H1 (cell line): Measurements from ENCODE around the gene VWA3B. TPM values are rescaled to one million over a fixed set of nuclear protein-coding genes. Genes with fewer than 3 reads are reported as not detected.

Experiments used
- CTCF ChIA-PET: fragments of 300-600 bp; sonication (Branson Sonifier 250); formaldehyde crosslinking; loops from one replicate; lab custom pipeline; 2021; ENCODE audit not compliant: partially characterized antibody; lab: Charles Lee
- POLR2A ChIA-PET: fragments of 300-600 bp; sonication (Branson Sonifier 250); formaldehyde crosslinking; loops from one replicate; lab custom pipeline; 2021; ENCODE audit warnings: inconsistent platforms; ENCODE audit not compliant: partially characterized antibody; lab: Charles Lee
- DNase-seq, 2 experiments: peaks; one replicate each; pipeline versions ENCODE4 v3.0.0 to v3.0.0-alpha.2; 2010 to 2022; ENCODE audit warnings: low spot score in 2 of 2, low read depth in 1 of 2, mixed read lengths in 1 of 2
- FAIRE-seq: peaks from 2 replicates; lab custom pipeline; 2011; peaks lifted over from hg19 to GRCh38; lab: Jason Lieb, UNC
- H2AFZ ChIP-seq: 2 replicates; pipeline ENCODE4 v1.8.1; 2012; ENCODE audit warnings: low read length, inconsistent platforms
- H2AK5ac ChIP-seq: 2 replicates; pipeline ENCODE4 v1.6.1; 2013; ENCODE audit warnings: low read depth, low read length
- H2BK120ac ChIP-seq: replicated peaks from 2 replicates; pipeline ENCODE3; 2013; ENCODE audit warnings: low read depth, low read length, inconsistent platforms
- H2BK12ac ChIP-seq: 2 replicates; pipeline ENCODE4 v1.6.1; 2013; ENCODE audit warnings: low read depth, low read length
- H2BK15ac ChIP-seq: 2 replicates; pipeline ENCODE4 v1.6.1; 2013; ENCODE audit warnings: low read length
- H2BK20ac ChIP-seq: 2 replicates; pipeline ENCODE4 v1.6.1; 2013; ENCODE audit warnings: low read length
- H2BK5ac ChIP-seq: 2 replicates; pipeline ENCODE4 v1.6.1; 2013; ENCODE audit warnings: low read depth, low read length
- H3K14ac ChIP-seq: 2 replicates; pipeline ENCODE4 v1.6.1; 2013; ENCODE audit warnings: inconsistent platforms; ENCODE audit not compliant: insufficient read length
- H3K18ac ChIP-seq: 2 replicates; pipeline ENCODE4 v1.6.1; 2013; ENCODE audit warnings: low read length; ENCODE audit errors: extremely low read depth
- H3K23ac ChIP-seq: 2 replicates; pipeline ENCODE4 v1.6.1; 2013; ENCODE audit warnings: inconsistent platforms; ENCODE audit not compliant: insufficient read length
- H3K23me2 ChIP-seq: 2 replicates; pipeline ENCODE4 v1.6.1; 2013; ENCODE audit warnings: low read depth, low read length
- H3K27ac ChIP-seq: 2 replicates; pipeline ENCODE4 v1.6.1; 2011; ENCODE audit warnings: low read depth, low read length, inconsistent platforms
- H3K27me3 ChIP-seq, 4 experiments: replicated peaks in 1 of 4; 1 replicate in 1 of 4; 2 replicates in 3 of 4; pipeline versions ENCODE4 v1.6.1 to v1.8.1; 2011 to 2013; ENCODE audit warnings: low read length in 3 of 4, mild to moderate bottlenecking in 3 of 4, inconsistent platforms in 2 of 4, mixed read lengths in 2 of 4, moderate library complexity in 1 of 4; ENCODE audit not compliant: control insufficient read depth in 3 of 4, insufficient read depth in 3 of 4; ENCODE audit errors: extremely low read depth in 1 of 4
- H3K36me3 ChIP-seq, 4 experiments: 2 replicates each; pipeline versions ENCODE4 v1.6.1 to v1.8.1; 2011 to 2013; ENCODE audit warnings: mild to moderate bottlenecking in 4 of 4, low read length in 3 of 4, moderate library complexity in 2 of 4, control low read depth in 1 of 4, inconsistent platforms in 1 of 4; ENCODE audit not compliant: insufficient read depth in 4 of 4, control insufficient read depth in 2 of 4
- H3K4ac ChIP-seq: replicated peaks from 2 replicates; pipeline ENCODE3; 2013; ENCODE audit warnings: low read length, low read depth, mixed read lengths, inconsistent platforms; ENCODE audit not compliant: insufficient read length
- H3K4me1 ChIP-seq, 4 experiments: replicated peaks in 1 of 4; 1 replicate in 1 of 4; 2 replicates in 3 of 4; pipeline versions ENCODE4 v1.6.1 to v1.8.1; 2011 to 2013; ENCODE audit warnings: low read length in 3 of 4, inconsistent platforms in 2 of 4, mixed read lengths in 1 of 4; ENCODE audit not compliant: insufficient read depth in 4 of 4, control insufficient read depth in 3 of 4
- H3K4me2 ChIP-seq, 2 experiments: 2 replicates each; pipeline versions ENCODE4 v1.6.1 to v1.8.1; 2011 to 2013; ENCODE audit warnings: low read depth in 2 of 2, low read length in 2 of 2, control low read depth in 1 of 2, inconsistent platforms in 1 of 2, mild to moderate bottlenecking in 1 of 2; ENCODE audit not compliant: insufficient read depth in 1 of 2
- H3K4me3 ChIP-seq, 4 experiments: fragments of 200-600, 300-600 bp in 1 of 4; sonication (generic), shearing (Covaris generic), sonication (Bioruptor Twin) in 1 of 4; 2 replicates each; pipeline versions ENCODE4 v1.5.1 to v1.8.1; 2011 to 2016; ENCODE audit warnings: low read length in 4 of 4, low read depth in 3 of 4, control low read depth in 2 of 4, inconsistent platforms in 2 of 4, mild to moderate bottlenecking in 2 of 4, mixed read lengths in 1 of 4, moderate library complexity in 1 of 4; ENCODE audit not compliant: insufficient read depth in 2 of 4; ENCODE audit errors: extremely low read depth in 1 of 4
- H3K56ac ChIP-seq: replicated peaks from 2 replicates; pipeline ENCODE3; 2013; ENCODE audit warnings: low read depth, mild to moderate bottlenecking, mixed read lengths, low read length, inconsistent platforms; ENCODE audit not compliant: insufficient read length
- H3K79me1 ChIP-seq: 2 replicates; pipeline ENCODE4 v1.6.1; 2013; ENCODE audit warnings: low read depth, low read length, control low read depth
- H3K79me2 ChIP-seq, 2 experiments: 2 replicates each; pipeline versions ENCODE4 v1.6.1 to v1.8.1; 2012 to 2013; ENCODE audit warnings: low read length in 2 of 2, mild to moderate bottlenecking in 2 of 2, inconsistent platforms in 1 of 2; ENCODE audit not compliant: insufficient read depth in 2 of 2, control insufficient read depth in 1 of 2
- H3K9ac ChIP-seq, 4 experiments: replicated peaks in 1 of 4; 1 replicate in 1 of 4; 2 replicates in 3 of 4; pipeline versions ENCODE4 v1.6.1 to v1.8.1; 2011 to 2013; ENCODE audit warnings: low read depth in 3 of 4, low read length in 3 of 4, control low read depth in 2 of 4, mild to moderate bottlenecking in 2 of 4, moderate library complexity in 2 of 4, inconsistent platforms in 1 of 4; ENCODE audit errors: extremely low read depth in 1 of 4
- H3K9me3 ChIP-seq, 2 experiments: 2 replicates each; pipeline versions ENCODE4 v1.6.1 to v1.8.1; 2012 to 2013; ENCODE audit warnings: mild to moderate bottlenecking in 2 of 2, moderate library complexity in 2 of 2, control low read depth in 1 of 2, inconsistent platforms in 1 of 2, low read depth in 1 of 2, low read length in 1 of 2, mixed read lengths in 1 of 2; ENCODE audit not compliant: insufficient read depth in 2 of 2
- H4K20me1 ChIP-seq, 2 experiments: replicated peaks in 1 of 2; 2 replicates each; pipeline versions ENCODE3 to v1.8.1; 2011 to 2013; ENCODE audit warnings: inconsistent platforms in 2 of 2, low read length in 2 of 2, mild to moderate bottlenecking in 1 of 2; ENCODE audit not compliant: insufficient read depth in 2 of 2, control insufficient read depth in 1 of 2
- H4K5ac ChIP-seq: 2 replicates; pipeline ENCODE4 v1.6.1; 2013; ENCODE audit warnings: low read length, low read depth, mixed read lengths, inconsistent platforms; ENCODE audit not compliant: insufficient read length
- H4K8ac ChIP-seq: 2 replicates; pipeline ENCODE4 v1.8.0; 2013; ENCODE audit warnings: mild to moderate bottlenecking, moderate library complexity, low read length, inconsistent platforms; ENCODE audit not compliant: insufficient read depth; ENCODE audit errors: extremely low read depth
- H4K91ac ChIP-seq: replicated peaks from 2 replicates; pipeline ENCODE3; 2013; ENCODE audit warnings: low read length, mixed read lengths, inconsistent platforms; ENCODE audit not compliant: insufficient read length
- CBX5 ChIP-seq: fragments of 300-800, 300-1000 bp; sonication (generic); IDR thresholded peaks from 2 replicates; pipeline ENCODE4 v1.7.1; 2016; ENCODE audit warnings: antibody characterized with exemption, low read length, low read depth
- CREB1 ChIP-seq: IDR thresholded peaks from 2 replicates; pipeline ENCODE4 v1.6.1; 2012; ENCODE audit warnings: inconsistent platforms
- FOSL1 ChIP-seq: IDR thresholded peaks from 2 replicates; pipeline ENCODE4 v1.6.1; 2011; ENCODE audit warnings: mild to moderate bottlenecking, low read depth, low read length, moderate library complexity; ENCODE audit not compliant: insufficient read depth
- HDAC6 ChIP-seq: IDR thresholded peaks from one replicate; pipeline ENCODE4 v1.7.1; 2012; ENCODE audit warnings: low read depth, mild to moderate bottlenecking, inconsistent platforms, low read length, moderate library complexity
- JUND ChIP-seq: IDR thresholded peaks from 2 replicates; pipeline ENCODE4 v1.6.1; 2011; ENCODE audit warnings: mild to moderate bottlenecking, improper control_type of control experiment, low read length
- KDM5A ChIP-seq: fragments of 200-600 bp; IDR thresholded peaks from 2 replicates; pipeline ENCODE4 v1.7.1; 2012; ENCODE audit warnings: mild to moderate bottlenecking, low read length, inconsistent platforms, mixed read lengths
- POLR2A ChIP-seq, 2 experiments: IDR thresholded peaks; 1 replicate in 1 of 2; 2 replicates in 1 of 2; pipeline ENCODE4 v1.6.1; 2011; ENCODE audit warnings: low read depth in 2 of 2, low read length in 2 of 2, mild to moderate bottlenecking in 2 of 2; ENCODE audit errors: control extremely low read depth in 1 of 2
- SIN3A ChIP-seq, 2 experiments: IDR thresholded peaks in 1 of 2; conservative IDR thresholded peaks in 1 of 2; 2 replicates each; pipeline ENCODE4 v1.6.1; 2011 to 2012; ENCODE audit warnings: low read length in 2 of 2, improper control_type of control experiment in 1 of 2, low read depth in 1 of 2, mild to moderate bottlenecking in 1 of 2
- SP1 ChIP-seq: IDR thresholded peaks from 2 replicates; pipeline ENCODE4 v1.6.1; 2011; ENCODE audit warnings: low read depth, low read length
- SP2 ChIP-seq: IDR thresholded peaks from 2 replicates; pipeline ENCODE4 v1.6.1; 2012; ENCODE audit warnings: mild to moderate bottlenecking, low read length, inconsistent platforms
- WGBS, 2 experiments: shearing (Covaris generic) in 1 of 2; methylation state at CpG; one replicate each; pipeline versions ENCODE4 v1.1.6 to v1.1.7; 2013 to 2015; ENCODE audit warnings: low lambda C conversion rate in 2 of 2, mixed read lengths in 2 of 2, inconsistent platforms in 1 of 2, low coverage in 1 of 2, missing lambda C conversion rate in 1 of 2; ENCODE audit not compliant: insufficient replicate concordance in 2 of 2, insufficient coverage in 1 of 2, insufficient read length in 1 of 2; ENCODE audit errors: extremely low coverage in 1 of 2, missing lambda C conversion rate in 1 of 2; 5-methylcytosine and 5-hydroxymethylcytosine counted together
- polyA plus RNA-seq, 7 experiments: library from polyadenylated mRNA; depleted of rRNA in 3 of 7; stranded (reverse) in 5 of 7; unstranded in 2 of 7; fragments of >200 nt in 5 of 7; fragments of 200-250 nt in 2 of 7; gene quantifications; 1 replicate in 5 of 7; 2 replicates in 1 of 7; 4 replicates in 1 of 7; pipeline versions ENCODE4 v1.2.1 to v1.2.3, GENCODE V29; 2011 to 2013; ENCODE audit warnings: missing spikeins in 2 of 7, mixed read lengths in 2 of 7
- total RNA-seq: library from RNA; stranded (reverse); fragmentation: NEBNext Ultra II Directional; extraction: Animal tissue kit (Norgen Biotek cat#: 25700); gene quantifications from 2 replicates; pipeline ENCODE4 v1.2.1, GENCODE V29; 2021

VWA3B gene
- total and polyA plus RNA-seq, 2 of the 8 experiments (the other 6 are each of a cell fraction or from before 2014, with no cell fraction given) = not detected

GRCh38 chr2:98093611-98094010 lies 6.6 kb downstream of the VWA3B start:
- H3K27me3 ChIP-seq = no peaks in the 10 kb centered on the region
- H2BK12ac ChIP-seq = no peak overlapping the region
- WGBS, 2 experiments = 92% methylated on average over 5 of the region's 5 CpGs; no CpG with 5 or more reads in 1 of the 2 experiments

More at GRCh38 chr2:98093611-98094010, 6.6 kb downstream of the VWA3B start:
- Histone ChIP-seq H3K4ac (no peak overlapping the region), H3K23ac (no peak overlapping the region), H3K4me2 (no peak overlapping the region), H3K79me2 (no peaks in the 10 kb centered on the region), H3K27ac (no peak overlapping the region), H3K4me3 (no peak overlapping the region), H2AK5ac (no peak overlapping the region), H3K36me3 (no peaks in the 10 kb centered on the region), H4K91ac (no peak overlapping the region), H2BK120ac (no peak overlapping the region), H2AFZ (no peak overlapping the region), H3K18ac (no peak overlapping the region), H4K20me1 (no peaks in the 10 kb centered on the region), H3K4me1 (0 out of 7 replicates have a peak, but pooled peaks cover 0 to 2% (median 0%) of the 10 kb centered on the region in 4 experiments), H3K23me2 (no peaks in the 10 kb centered on the region), H3K9me3 (no peaks in the 10 kb centered on the region), H3K56ac (no peak overlapping the region), H3K9ac (no peak overlapping the region), H2BK20ac (no peak overlapping the region), H2BK5ac (no peak overlapping the region), H4K8ac (no peak overlapping the region), H3K79me1 (no peaks in the 10 kb centered on the region), H3K14ac (no peak overlapping the region), H4K5ac (no peak overlapping the region), H2BK15ac (no peak overlapping the region)
- DNase-seq = no peak
- no peak for FAIRE-seq
- TF ChIP-seq KDM5A (no peak), POLR2A (IDR thresholded peaks at IDR 0.05; ENCODE audit: control extremely low read depth in 1 of 2, low read depth in 2 of 2, low read length in 2 of 2) (no peak), JUND (no peak), FOSL1 (no peak), SP1 (no peak), HDAC6 (no peak), SP2 (no peak), CREB1 (no peak), CBX5 (no peak), SIN3A (conservative IDR thresholded peaks at IDR 0.05 in 1 of 2, IDR thresholded peaks at IDR 0.05 in 1 of 2; ENCODE audit: low read depth in 1 of 2, low read length in 2 of 2) (no peak)
- ChIA-PET CTCF (no interaction called here), POLR2A (no interaction called here)
